HepG2 (cell line): ENCODE measurements around the gene KPNA3. TPM values are rescaled to one million over a fixed set of nuclear protein-coding genes. Genes with fewer than 3 reads are reported as not detected.

Experiments used
- ATAC-seq: fragments of 200-7000 bp; cut with Tn5 transposase; 3 replicates; pipeline ENCODE4 v1.9.1; 2020; ENCODE audit warnings: mild to moderate bottlenecking, moderate library complexity
- BruUV-seq: library from RNA; stranded (reverse); fragments of 400-500 nt; replicated peaks from 2 replicates; lab custom pipeline; 2021; lab: Mats Ljungman, UMichigan
- CTCF ChIA-PET: fragments of 300-600 bp; formaldehyde crosslinking; extraction: SDS; loops from one replicate; lab custom pipeline; 2021; ENCODE audit warnings: low total read pairs, inconsistent platforms, low intra/inter-chr PET ratio; lab: Yijun Ruan, JAX
- POLR2A ChIA-PET: fragments of 350-600 bp; sonication (Branson Sonifier 250); formaldehyde crosslinking; loops from one replicate; lab custom pipeline; 2020; ENCODE audit warnings: antibody characterized with exemption, inconsistent platforms; lab: Yijun Ruan, JAX
- DNase-seq: peaks from one replicate; pipeline ENCODE4 v3.0.0-alpha.2; 2015; ENCODE audit warnings: low spot score
- FAIRE-seq: peaks from 3 replicates; lab custom pipeline; 2011; peaks lifted over from hg19 to GRCh38; lab: Jason Lieb, UNC
- H2AFZ ChIP-seq: one replicate; pipeline ENCODE4 v1.6.1; 2011; ENCODE audit warnings: low read length, inconsistent platforms
- H3K27ac ChIP-seq: fragments of 300-600 bp; 3 replicates; pipeline ENCODE4 v1.8.0; 2011; ENCODE audit warnings: mixed run types, mild to moderate bottlenecking, mixed read lengths, low read length, inconsistent platforms; ENCODE audit not compliant: insufficient read depth; ENCODE audit errors: extremely low read length
- H3K27me3 ChIP-seq, 2 experiments: fragments of 200-600 bp in 1 of 2; 2 replicates in 1 of 2; 3 replicates in 1 of 2; pipeline versions ENCODE4 v1.6.0 to v1.8.0; 2011; ENCODE audit warnings: low read length in 2 of 2, mild to moderate bottlenecking in 2 of 2, moderate library complexity in 2 of 2, inconsistent platforms in 1 of 2; ENCODE audit not compliant: insufficient read depth in 2 of 2, control insufficient read depth in 1 of 2
- H3K36me3 ChIP-seq, 2 experiments: fragments of 200-600 bp in 1 of 2; replicated peaks in 1 of 2; 2 replicates in 1 of 2; 3 replicates in 1 of 2; pipeline versions ENCODE4 v1.5.1 to v1.8.0; 2011; ENCODE audit warnings: low read length in 2 of 2, inconsistent platforms in 1 of 2; ENCODE audit not compliant: insufficient read depth in 2 of 2, control insufficient read depth in 1 of 2
- H3K4me1 ChIP-seq: 2 replicates; pipeline ENCODE4 v1.5.1; 2012; ENCODE audit warnings: low read length, inconsistent platforms; ENCODE audit not compliant: insufficient read depth
- H3K4me2 ChIP-seq: 2 replicates; pipeline ENCODE4 v1.6.0; 2011; ENCODE audit warnings: low read depth, low read length, inconsistent platforms
- H3K4me3 ChIP-seq, 3 experiments: fragments of 200-600 bp in 1 of 3; sonication (generic), shearing (Covaris generic) in 1 of 3; replicated peaks in 1 of 3; 2 replicates each; pipeline ENCODE4 v1.5.1; 2011 to 2016; ENCODE audit warnings: low read length in 3 of 3, inconsistent platforms in 2 of 3, low read depth in 2 of 3, mild to moderate bottlenecking in 2 of 3, control low read depth in 1 of 3, mixed read lengths in 1 of 3; ENCODE audit not compliant: insufficient read depth in 1 of 3
- H3K79me2 ChIP-seq: one replicate; pipeline ENCODE4 v1.6.1; 2011; ENCODE audit warnings: low read length, inconsistent platforms; ENCODE audit not compliant: insufficient read depth
- H3K9ac ChIP-seq: 2 replicates; pipeline ENCODE4 v1.6.0; 2011; ENCODE audit warnings: mild to moderate bottlenecking, low read depth, low read length, inconsistent platforms; ENCODE audit not compliant: insufficient read depth
- H3K9me3 ChIP-seq: 2 replicates; pipeline ENCODE4 v1.5.1; 2012; ENCODE audit warnings: mild to moderate bottlenecking, low read length
- H4K20me1 ChIP-seq: 2 replicates; pipeline ENCODE4 v1.6.0; 2011; ENCODE audit warnings: inconsistent platforms, mild to moderate bottlenecking, low read length, moderate library complexity; ENCODE audit not compliant: insufficient read depth
- ELF1 ChIP-seq: sonication (generic); formaldehyde crosslinking; IDR thresholded peaks from 2 replicates; pipeline ENCODE4 v1.4.0; 2020; ENCODE audit warnings: missing genetic modification reagents
- HNF1A ChIP-seq, 2 experiments: sonication (generic) in 1 of 2; formaldehyde crosslinking in 1 of 2; IDR thresholded peaks; 2 replicates each; pipeline versions ENCODE4 v1.4.0 to v1.6.1; 2016 to 2020; ENCODE audit warnings: borderline replicate concordance in 1 of 2, low read depth in 1 of 2, mild to moderate bottlenecking in 1 of 2, missing genetic modification reagents in 1 of 2
- HOXA3 ChIP-seq: sonication (generic); formaldehyde crosslinking; IDR thresholded peaks from 2 replicates; pipeline ENCODE4 v1.5.0; 2020; ENCODE audit warnings: missing genetic modification reagents
- KDM4B ChIP-seq: sonication (generic); formaldehyde crosslinking; IDR thresholded peaks from 2 replicates; pipeline ENCODE4 v1.4.0; 2020; ENCODE audit warnings: missing genetic modification reagents
- ZNF350 ChIP-seq: sonication (generic); formaldehyde crosslinking; IDR thresholded peaks from 2 replicates; pipeline ENCODE4 v1.4.0; 2020; ENCODE audit warnings: mild to moderate bottlenecking, low read depth, missing genetic modification reagents, borderline replicate concordance
- WGBS: methylation state at CpG from one replicate; pipeline ENCODE4 v1.1.6; 2017; ENCODE audit warnings: low lambda C conversion rate; 5-methylcytosine and 5-hydroxymethylcytosine counted together
- in situ Hi-C: cut with HindIII; loops from 2 replicates; pipeline ENCODE4 v1.10.0; 2017; ENCODE audit warnings: low pct_unique_long_range_greater_than_20kb; ENCODE audit not compliant: extremely low pct_ligation_motif_present
- intact Hi-C: fragments of 100-400 bp; cut with micrococcal nuclease; formaldehyde crosslinking; loops from one replicate; pipeline ENCODE4 v1.10.0; 2022; ENCODE audit not compliant: unreplicated experiment
- polyA plus RNA-seq, 8 experiments: library from polyadenylated mRNA; depleted of rRNA in 3 of 8; stranded (reverse) in 7 of 8; unstranded in 1 of 8; fragments of >200 nt; fragmentation: Illumina TruSeq in 4 of 8; extraction: Trizol in 4 of 8; gene quantifications; 2 replicates each; pipeline versions ENCODE4 v1.2.1 to v1.2.3, GENCODE V29; 2011 to 2016; ENCODE audit warnings: low read depth in 4 of 8, missing spikeins in 1 of 8, mixed read lengths in 1 of 8; ENCODE audit not compliant: insufficient read depth in 1 of 8
- total RNA-seq, 5 experiments: library from RNA; depleted of rRNA; stranded (reverse); fragments of >200 nt; fragmentation: Illumina TruSeq; extraction: Trizol; gene quantifications; 2 replicates each; pipeline ENCODE4 v1.2.3, GENCODE V29; 2016; ENCODE audit warnings: low read depth in 1 of 5
- TF ChIP-seq, protein P1 (sequence below): sonication (generic); formaldehyde crosslinking; IDR thresholded peaks from 2 replicates; pipeline ENCODE4 v1.5.1; 2020; ENCODE audit warnings: mild to moderate bottlenecking, missing genetic modification reagents, borderline replicate concordance
- TF ChIP-seq, protein P2 (sequence below): sonication (generic); formaldehyde crosslinking; conservative IDR thresholded peaks from 2 replicates; pipeline ENCODE4 v1.4.0; 2020; ENCODE audit warnings: missing genetic modification reagents
- TF ChIP-seq, protein P3 (sequence below): fragments of 450-650 bp; IDR thresholded peaks from 2 replicates; pipeline ENCODE4 v1.6.1; 2017; ENCODE audit warnings: mild to moderate bottlenecking

KPNA3 gene
- total and polyA plus RNA-seq, 2 of the 13 experiments (the other 11 are each of a cell fraction or from before 2014, with no cell fraction given): 13.0 to 28.9 TPM

- H3K4me3 ChIP-seq: no peak overlapping the region; a peak in 1 of 6 replicates
- no TSS peak for BruUV-seq
- peaks cover 27% of the 10 kb centered on the region for H3K4me1 ChIP-seq
- H3K9ac ChIP-seq: no peak overlapping the region
- no peaks in the 10 kb centered on the region for H3K27me3 ChIP-seq
- H2AFZ ChIP-seq: no peak overlapping the region
- 3% methylated on average over 5 of the region's 5 CpGs for WGBS
- ATAC-seq (peak; percentile 99), FAIRE-seq (peak; percentile 88), DNase-seq (peak; percentile 85)
- no peaks in the 10 kb centered on the region for H3K9me3 ChIP-seq
- peaks cover 0 to 7% of the 10 kb centered on the region in 2 experiments; a peak in 1 of 5 replicates for H3K36me3 ChIP-seq
- CTCF ChIA-PET: no interaction called here
- in situ Hi-C loops: no loop called here
- H4K20me1 ChIP-seq: no peaks in the 10 kb centered on the region
- intact Hi-C loops: no loop called here
- H3K27ac ChIP-seq: peak overlapping the region; percentile 62
- POLR2A ChIA-PET: interaction anchor here (1.0 to 2.0 kb wide), 5 partner anchors 9 to 62 kb away, joined by 3 to 11 read pairs (median 4); partner anchors contain the start of genes EBPL and KPNA3
- H3K4me2 ChIP-seq: peak overlapping the region; percentile 9; the same call in 1 of the 2 replicates
- H3K79me2 ChIP-seq: peaks cover 33% of the 10 kb centered on the region
- TF ChIP-seq, protein P1, sequence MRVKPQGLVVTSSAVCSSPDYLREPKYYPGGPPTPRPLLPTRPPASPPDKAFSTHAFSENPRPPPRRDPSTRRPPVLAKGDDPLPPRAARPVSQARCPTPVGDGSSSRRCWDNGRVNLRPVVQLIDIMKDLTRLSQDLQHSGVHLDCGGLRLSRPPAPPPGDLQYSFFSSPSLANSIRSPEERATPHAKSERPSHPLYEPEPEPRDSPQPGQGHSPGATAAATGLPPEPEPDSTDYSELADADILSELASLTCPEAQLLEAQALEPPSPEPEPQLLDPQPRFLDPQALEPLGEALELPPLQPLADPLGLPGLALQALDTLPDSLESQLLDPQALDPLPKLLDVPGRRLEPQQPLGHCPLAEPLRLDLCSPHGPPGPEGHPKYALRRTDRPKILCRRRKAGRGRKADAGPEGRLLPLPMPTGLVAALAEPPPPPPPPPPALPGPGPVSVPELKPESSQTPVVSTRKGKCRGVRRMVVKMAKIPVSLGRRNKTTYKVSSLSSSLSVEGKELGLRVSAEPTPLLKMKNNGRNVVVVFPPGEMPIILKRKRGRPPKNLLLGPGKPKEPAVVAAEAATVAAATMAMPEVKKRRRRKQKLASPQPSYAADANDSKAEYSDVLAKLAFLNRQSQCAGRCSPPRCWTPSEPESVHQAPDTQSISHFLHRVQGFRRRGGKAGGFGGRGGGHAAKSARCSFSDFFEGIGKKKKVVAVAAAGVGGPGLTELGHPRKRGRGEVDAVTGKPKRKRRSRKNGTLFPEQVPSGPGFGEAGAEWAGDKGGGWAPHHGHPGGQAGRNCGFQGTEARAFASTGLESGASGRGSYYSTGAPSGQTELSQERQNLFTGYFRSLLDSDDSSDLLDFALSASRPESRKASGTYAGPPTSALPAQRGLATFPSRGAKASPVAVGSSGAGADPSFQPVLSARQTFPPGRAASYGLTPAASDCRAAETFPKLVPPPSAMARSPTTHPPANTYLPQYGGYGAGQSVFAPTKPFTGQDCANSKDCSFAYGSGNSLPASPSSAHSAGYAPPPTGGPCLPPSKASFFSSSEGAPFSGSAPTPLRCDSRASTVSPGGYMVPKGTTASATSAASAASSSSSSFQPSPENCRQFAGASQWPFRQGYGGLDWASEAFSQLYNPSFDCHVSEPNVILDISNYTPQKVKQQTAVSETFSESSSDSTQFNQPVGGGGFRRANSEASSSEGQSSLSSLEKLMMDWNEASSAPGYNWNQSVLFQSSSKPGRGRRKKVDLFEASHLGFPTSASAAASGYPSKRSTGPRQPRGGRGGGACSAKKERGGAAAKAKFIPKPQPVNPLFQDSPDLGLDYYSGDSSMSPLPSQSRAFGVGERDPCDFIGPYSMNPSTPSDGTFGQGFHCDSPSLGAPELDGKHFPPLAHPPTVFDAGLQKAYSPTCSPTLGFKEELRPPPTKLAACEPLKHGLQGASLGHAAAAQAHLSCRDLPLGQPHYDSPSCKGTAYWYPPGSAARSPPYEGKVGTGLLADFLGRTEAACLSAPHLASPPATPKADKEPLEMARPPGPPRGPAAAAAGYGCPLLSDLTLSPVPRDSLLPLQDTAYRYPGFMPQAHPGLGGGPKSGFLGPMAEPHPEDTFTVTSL (CRISPR knock-in tag): peak; percentile 51; the same call in 1 of the 2 replicates
- TF ChIP-seq, protein P2, sequence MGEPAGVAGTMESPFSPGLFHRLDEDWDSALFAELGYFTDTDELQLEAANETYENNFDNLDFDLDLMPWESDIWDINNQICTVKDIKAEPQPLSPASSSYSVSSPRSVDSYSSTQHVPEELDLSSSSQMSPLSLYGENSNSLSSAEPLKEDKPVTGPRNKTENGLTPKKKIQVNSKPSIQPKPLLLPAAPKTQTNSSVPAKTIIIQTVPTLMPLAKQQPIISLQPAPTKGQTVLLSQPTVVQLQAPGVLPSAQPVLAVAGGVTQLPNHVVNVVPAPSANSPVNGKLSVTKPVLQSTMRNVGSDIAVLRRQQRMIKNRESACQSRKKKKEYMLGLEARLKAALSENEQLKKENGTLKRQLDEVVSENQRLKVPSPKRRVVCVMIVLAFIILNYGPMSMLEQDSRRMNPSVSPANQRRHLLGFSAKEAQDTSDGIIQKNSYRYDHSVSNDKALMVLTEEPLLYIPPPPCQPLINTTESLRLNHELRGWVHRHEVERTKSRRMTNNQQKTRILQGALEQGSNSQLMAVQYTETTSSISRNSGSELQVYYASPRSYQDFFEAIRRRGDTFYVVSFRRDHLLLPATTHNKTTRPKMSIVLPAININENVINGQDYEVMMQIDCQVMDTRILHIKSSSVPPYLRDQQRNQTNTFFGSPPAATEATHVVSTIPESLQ (CRISPR knock-in tag): no peak
- peak; percentile 85 for TF ChIP-seq HOXA3 (CRISPR knock-in tag)
- TF ChIP-seq KDM4B: no peak
- TF ChIP-seq ELF1: no peak
- TF ChIP-seq ZNF350 (CRISPR knock-in tag): peak; percentile 57; the same call in 1 of the 2 replicates
- TF ChIP-seq, protein P3, sequence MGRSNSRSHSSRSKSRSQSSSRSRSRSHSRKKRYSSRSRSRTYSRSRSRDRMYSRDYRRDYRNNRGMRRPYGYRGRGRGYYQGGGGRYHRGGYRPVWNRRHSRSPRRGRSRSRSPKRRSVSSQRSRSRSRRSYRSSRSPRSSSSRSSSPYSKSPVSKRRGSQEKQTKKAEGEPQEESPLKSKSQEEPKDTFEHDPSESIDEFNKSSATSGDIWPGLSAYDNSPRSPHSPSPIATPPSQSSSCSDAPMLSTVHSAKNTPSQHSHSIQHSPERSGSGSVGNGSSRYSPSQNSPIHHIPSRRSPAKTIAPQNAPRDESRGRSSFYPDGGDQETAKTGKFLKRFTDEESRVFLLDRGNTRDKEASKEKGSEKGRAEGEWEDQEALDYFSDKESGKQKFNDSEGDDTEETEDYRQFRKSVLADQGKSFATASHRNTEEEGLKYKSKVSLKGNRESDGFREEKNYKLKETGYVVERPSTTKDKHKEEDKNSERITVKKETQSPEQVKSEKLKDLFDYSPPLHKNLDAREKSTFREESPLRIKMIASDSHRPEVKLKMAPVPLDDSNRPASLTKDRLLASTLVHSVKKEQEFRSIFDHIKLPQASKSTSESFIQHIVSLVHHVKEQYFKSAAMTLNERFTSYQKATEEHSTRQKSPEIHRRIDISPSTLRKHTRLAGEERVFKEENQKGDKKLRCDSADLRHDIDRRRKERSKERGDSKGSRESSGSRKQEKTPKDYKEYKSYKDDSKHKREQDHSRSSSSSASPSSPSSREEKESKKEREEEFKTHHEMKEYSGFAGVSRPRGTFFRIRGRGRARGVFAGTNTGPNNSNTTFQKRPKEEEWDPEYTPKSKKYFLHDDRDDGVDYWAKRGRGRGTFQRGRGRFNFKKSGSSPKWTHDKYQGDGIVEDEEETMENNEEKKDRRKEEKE: no peak
- TF ChIP-seq HNF1A (IDR thresholded peaks at IDR 0.05; ENCODE audit: low read depth): no peak
- TF ChIP-seq HNF1A (CRISPR knock-in tag; IDR thresholded peaks at IDR 0.05; ENCODE audit: borderline replicate concordance): peak; percentile 82; the same call in 1 of the 2 replicates
These were observed 46.4 kb downstream of the KPNA3 start for GRCh38 chr13:49746111-49746510.
